Measurements from ENCODE around the gene HSBP1L1.

The HSBP1L1 gene

DNA sequence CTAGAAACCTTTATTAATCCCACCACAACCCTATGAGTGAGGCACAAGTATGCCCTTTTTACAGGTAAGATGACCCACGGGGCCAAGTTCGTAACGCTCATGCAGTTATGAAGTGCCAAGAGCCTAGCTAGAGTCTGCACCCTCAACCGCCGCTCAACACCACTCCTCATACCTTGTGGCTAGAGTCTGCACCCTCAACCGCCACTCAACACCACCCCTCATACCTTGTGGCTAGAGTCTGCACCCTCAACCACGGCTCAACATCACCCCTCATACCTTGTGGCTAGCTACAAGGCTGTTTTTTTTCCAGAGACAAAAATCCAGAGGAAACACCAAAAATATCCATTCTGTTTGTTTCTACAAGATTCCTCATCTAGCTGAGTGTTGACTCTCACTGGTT, 19.4 kb downstream of the HSBP1L1 start:
- Histone ChIP-seq H3K14ac (ENCODE audit: low read length) (no peak overlapping the region), H3K4me3 (ENCODE audit: low read length in 2 of 2) (no peak overlapping the region), H2BK120ac (ENCODE audit: low read depth, low read length) (no peak overlapping the region), H3K36me3 (replicated peaks in 1 of 2; ENCODE audit: control insufficient read depth in 2 of 2, insufficient read depth in 2 of 2, low read length in 2 of 2) (peaks cover 19 to 67% of the 10 kb centered on the region in 2 donors), H3K4me1 (ENCODE audit: control insufficient read depth in 2 of 2, insufficient read depth in 1 of 2, low read depth in 1 of 2, low read length in 2 of 2) (peaks cover 3 to 10% of the 10 kb centered on the region in 2 donors), H4K91ac (ENCODE audit: low read depth, low read length, poor library complexity) (no peak overlapping the region), H2BK12ac (ENCODE audit: low read length) (no peak overlapping the region), H3K27me3 (ENCODE audit: control insufficient read depth in 3 of 3, insufficient read depth in 3 of 3, low read depth in 1 of 3, low read length in 3 of 3) (no peaks in the 10 kb centered on the region), H2BK15ac (ENCODE audit: low read length) (no peak overlapping the region), H2AK5ac (ENCODE audit: low read depth, low read length) (no peak overlapping the region), H3K9me3 (replicated peaks in 1 of 2; ENCODE audit: control insufficient read depth in 2 of 2, insufficient read depth in 1 of 2, low read depth in 1 of 2, low read length in 2 of 2) (no peaks in the 10 kb centered on the region), H4K8ac (ENCODE audit: low read depth, low read length) (no peak overlapping the region), H2BK5ac (ENCODE audit: low read length) (no peak overlapping the region), H3K4me2 (ENCODE audit: insufficient read depth, low read length, poor library complexity, severe bottlenecking) (no peak overlapping the region), H3K79me1 (ENCODE audit: low read depth, low read length) (peaks cover 16% of the 10 kb centered on the region), H3K9ac (ENCODE audit: low read depth, low read length, poor library complexity) (no peak overlapping the region), H3K23ac (ENCODE audit: low read depth, low read length, poor library complexity) (no peak overlapping the region), H3K27ac (replicated peaks; ENCODE audit: low read length) (no peak overlapping the region), H3K18ac (ENCODE audit: low read length) (no peak overlapping the region), H3K4ac (ENCODE audit: low read length) (no peak overlapping the region), H2AFZ (ENCODE audit: low read length) (no peak overlapping the region)
- no CpG with 5 or more reads among the region's 7 CpGs for WGBS, 2 donors (ENCODE audit: extremely low coverage in 2 of 2, insufficient read length in 2 of 2, insufficient replicate concordance in 1 of 2)
- no peak for DNase-seq (ENCODE audit: low spot score)

DNA sequence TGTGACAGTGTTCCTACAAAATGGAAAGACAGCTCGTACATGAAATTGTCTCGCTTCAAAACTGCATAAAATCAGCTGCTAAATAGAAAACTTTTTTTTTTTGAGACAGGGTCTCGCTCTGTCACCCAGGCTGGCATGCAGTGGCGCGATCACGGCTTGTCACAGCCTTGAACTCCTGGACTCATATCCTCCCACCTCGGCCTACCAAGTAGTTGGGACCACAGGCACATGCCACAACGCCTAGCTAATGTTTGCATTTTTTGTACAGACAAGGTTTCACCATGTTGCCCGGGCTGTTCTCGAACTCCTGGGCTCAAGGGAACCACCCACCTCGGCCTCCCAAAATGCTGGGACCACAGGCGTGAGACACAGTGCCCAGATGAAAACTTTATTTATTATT, 20.7 kb downstream of the HSBP1L1 start:
- no peak overlapping the region for H2BK12ac ChIP-seq (ENCODE audit: low read length)
- peaks cover 14 to 54% of the 10 kb centered on the region in 2 donors for H3K36me3 ChIP-seq (replicated peaks in 1 of 2; ENCODE audit: control insufficient read depth in 2 of 2, insufficient read depth in 2 of 2, low read length in 2 of 2)
- H3K14ac ChIP-seq (ENCODE audit: low read length): no peak overlapping the region
- no peak overlapping the region for H3K4me2 ChIP-seq (ENCODE audit: insufficient read depth, low read length, poor library complexity, severe bottlenecking)
- H2BK15ac ChIP-seq (ENCODE audit: low read length): no peak overlapping the region
- H3K4me1 ChIP-seq (ENCODE audit: control insufficient read depth in 2 of 2, insufficient read depth in 1 of 2, low read depth in 1 of 2, low read length in 2 of 2): peaks cover 3 to 10% of the 10 kb centered on the region in 2 donors
- no peak overlapping the region for H2AFZ ChIP-seq (ENCODE audit: low read length)
- no peaks in the 10 kb centered on the region for H3K9me3 ChIP-seq (replicated peaks in 1 of 2; ENCODE audit: control insufficient read depth in 2 of 2, insufficient read depth in 1 of 2, low read depth in 1 of 2, low read length in 2 of 2)
- WGBS, 2 donors (ENCODE audit: extremely low coverage in 2 of 2, insufficient read length in 2 of 2, insufficient replicate concordance in 1 of 2): no CpG with 5 or more reads among the region's 12 CpGs
- DNase-seq (ENCODE audit: low spot score): no peak
- H2BK5ac ChIP-seq (ENCODE audit: low read length): no peak overlapping the region
- no peak overlapping the region for H3K27ac ChIP-seq (replicated peaks; ENCODE audit: low read length)
- H3K79me1 ChIP-seq (ENCODE audit: low read depth, low read length): peaks cover 9% of the 10 kb centered on the region
- H2BK120ac ChIP-seq (ENCODE audit: low read depth, low read length): no peak overlapping the region
- H4K91ac ChIP-seq (ENCODE audit: low read depth, low read length, poor library complexity): no peak overlapping the region
- H3K9ac ChIP-seq (ENCODE audit: low read depth, low read length, poor library complexity): no peak overlapping the region
- no peaks in the 10 kb centered on the region for H3K27me3 ChIP-seq (ENCODE audit: control insufficient read depth in 3 of 3, insufficient read depth in 3 of 3, low read depth in 1 of 3, low read length in 3 of 3)
- H3K4me3 ChIP-seq (ENCODE audit: low read length in 2 of 2): no peak overlapping the region
- no peak overlapping the region for H2AK5ac ChIP-seq (ENCODE audit: low read depth, low read length)
- H3K18ac ChIP-seq (ENCODE audit: low read length): no peak overlapping the region
- no peak overlapping the region for H3K4ac ChIP-seq (ENCODE audit: low read length)
- H3K23ac ChIP-seq (ENCODE audit: low read depth, low read length, poor library complexity): no peak overlapping the region
- peak overlapping the region; percentile 78 for H4K8ac ChIP-seq (ENCODE audit: low read depth, low read length)

DNA sequence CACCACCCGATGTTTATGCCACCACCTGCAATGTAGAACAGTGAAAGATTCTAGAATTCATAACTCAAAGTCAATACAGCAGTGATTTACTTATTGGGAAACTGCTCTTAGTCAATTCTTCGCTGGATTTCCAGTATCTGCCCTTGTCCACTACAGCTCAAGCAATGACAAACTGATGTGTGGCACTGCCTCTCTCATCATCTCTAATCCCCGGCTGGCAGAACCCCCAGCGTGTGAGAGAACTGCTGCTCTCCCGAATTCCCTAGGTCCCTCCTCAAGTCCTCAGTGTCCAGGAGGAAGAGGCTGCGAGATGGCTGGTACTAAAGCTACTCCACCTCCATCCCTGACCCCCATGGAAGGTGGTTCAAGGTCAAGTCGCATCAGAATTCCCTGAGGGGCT, 22.3 kb downstream of the HSBP1L1 start:
- no CpG with 5 or more reads among the region's 7 CpGs for WGBS, 2 donors (ENCODE audit: extremely low coverage in 2 of 2, insufficient read length in 2 of 2, insufficient replicate concordance in 1 of 2)
- no peak overlapping the region for H2BK12ac ChIP-seq (ENCODE audit: low read length)
- peaks cover 14 to 49% of the 10 kb centered on the region in 2 donors for H3K36me3 ChIP-seq (replicated peaks in 1 of 2; ENCODE audit: control insufficient read depth in 2 of 2, insufficient read depth in 2 of 2, low read length in 2 of 2)
- no peak overlapping the region for H3K9ac ChIP-seq (ENCODE audit: low read depth, low read length, poor library complexity)
- no peak overlapping the region for H3K4me2 ChIP-seq (ENCODE audit: insufficient read depth, low read length, poor library complexity, severe bottlenecking)
- H2BK120ac ChIP-seq (ENCODE audit: low read depth, low read length): no peak overlapping the region
- no peak overlapping the region for H3K27ac ChIP-seq (replicated peaks; ENCODE audit: low read length)
- no peak overlapping the region for H3K18ac ChIP-seq (ENCODE audit: low read length)
- no peak for DNase-seq (ENCODE audit: low spot score)
- H3K14ac ChIP-seq (ENCODE audit: low read length): no peak overlapping the region
- H3K4me3 ChIP-seq (ENCODE audit: low read length in 2 of 2): peak overlapping the region in 1 of 2 donors; percentile 98
- H3K9me3 ChIP-seq (replicated peaks in 1 of 2; ENCODE audit: control insufficient read depth in 2 of 2, insufficient read depth in 1 of 2, low read depth in 1 of 2, low read length in 2 of 2): no peaks in the 10 kb centered on the region
- H2AK5ac ChIP-seq (ENCODE audit: low read depth, low read length): no peak overlapping the region
- no peaks in the 10 kb centered on the region for H3K27me3 ChIP-seq (ENCODE audit: control insufficient read depth in 3 of 3, insufficient read depth in 3 of 3, low read depth in 1 of 3, low read length in 3 of 3)
- H3K23ac ChIP-seq (ENCODE audit: low read depth, low read length, poor library complexity): no peak overlapping the region
- no peak overlapping the region for H3K4ac ChIP-seq (ENCODE audit: low read length)
- H2AFZ ChIP-seq (ENCODE audit: low read length): no peak overlapping the region
- no peak overlapping the region for H4K8ac ChIP-seq (ENCODE audit: low read depth, low read length)
- H4K91ac ChIP-seq (ENCODE audit: low read depth, low read length, poor library complexity): no peak overlapping the region
- no peak overlapping the region for H2BK5ac ChIP-seq (ENCODE audit: low read length)
- peaks cover 8% of the 10 kb centered on the region for H3K79me1 ChIP-seq (ENCODE audit: low read depth, low read length)
- peaks cover 3 to 10% of the 10 kb centered on the region in 2 donors for H3K4me1 ChIP-seq (ENCODE audit: control insufficient read depth in 2 of 2, insufficient read depth in 1 of 2, low read depth in 1 of 2, low read length in 2 of 2)
- no peak overlapping the region for H2BK15ac ChIP-seq (ENCODE audit: low read length)

DNA sequence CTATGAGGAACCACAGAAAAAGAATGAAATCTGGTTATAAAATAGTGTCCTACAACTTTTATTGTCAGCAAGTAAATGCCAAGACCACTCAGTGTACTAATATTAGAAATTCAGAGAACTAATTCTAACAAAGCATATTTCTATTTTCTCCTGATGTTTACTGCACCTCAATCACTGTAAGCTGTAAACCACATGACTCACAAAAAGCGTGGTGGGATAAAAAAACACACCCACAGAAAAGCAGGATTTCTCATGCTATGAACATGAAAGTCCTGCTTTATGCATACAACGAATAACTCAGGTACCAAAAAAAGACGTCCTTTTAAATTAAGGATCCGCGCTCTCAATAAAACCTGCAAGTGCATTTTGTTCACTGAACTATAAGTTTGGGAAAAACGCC, 23.1 kb downstream of the HSBP1L1 start:
- DNase-seq (ENCODE audit: low spot score): no peak

More for the DNA sequence above, 23.1 kb downstream of the HSBP1L1 start:
- no peak overlapping the region for H2BK12ac ChIP-seq (ENCODE audit: low read length)
- no peak overlapping the region for H2AK5ac ChIP-seq (ENCODE audit: low read depth, low read length)
- no CpG with 5 or more reads among the region's 6 CpGs for WGBS, 2 donors (ENCODE audit: extremely low coverage in 2 of 2, insufficient read length in 2 of 2, insufficient replicate concordance in 1 of 2)
- H3K4ac ChIP-seq (ENCODE audit: low read length): no peak overlapping the region
- H3K79me1 ChIP-seq (ENCODE audit: low read depth, low read length): peaks cover 7% of the 10 kb centered on the region
- no peak overlapping the region for H3K27ac ChIP-seq (replicated peaks; ENCODE audit: low read length)
- no peak overlapping the region for H3K23ac ChIP-seq (ENCODE audit: low read depth, low read length, poor library complexity)
- H2BK120ac ChIP-seq (ENCODE audit: low read depth, low read length): no peak overlapping the region
- H3K14ac ChIP-seq (ENCODE audit: low read length): no peak overlapping the region
- H3K18ac ChIP-seq (ENCODE audit: low read length): no peak overlapping the region
- peaks cover 3 to 10% of the 10 kb centered on the region in 2 donors for H3K4me1 ChIP-seq (ENCODE audit: control insufficient read depth in 2 of 2, insufficient read depth in 1 of 2, low read depth in 1 of 2, low read length in 2 of 2)
- H3K27me3 ChIP-seq (ENCODE audit: control insufficient read depth in 3 of 3, insufficient read depth in 3 of 3, low read depth in 1 of 3, low read length in 3 of 3): no peaks in the 10 kb centered on the region
- H3K36me3 ChIP-seq (replicated peaks in 1 of 2; ENCODE audit: control insufficient read depth in 2 of 2, insufficient read depth in 2 of 2, low read length in 2 of 2): peaks cover 11 to 42% of the 10 kb centered on the region in 2 donors
- H4K91ac ChIP-seq (ENCODE audit: low read depth, low read length, poor library complexity): no peak overlapping the region
- H3K9me3 ChIP-seq (replicated peaks in 1 of 2; ENCODE audit: control insufficient read depth in 2 of 2, insufficient read depth in 1 of 2, low read depth in 1 of 2, low read length in 2 of 2): no peaks in the 10 kb centered on the region
- peak overlapping the region; percentile 98 for H3K4me3 ChIP-seq (ENCODE audit: low read length in 2 of 2)
- H2BK5ac ChIP-seq (ENCODE audit: low read length): no peak overlapping the region
- H3K4me2 ChIP-seq (ENCODE audit: insufficient read depth, low read length, poor library complexity, severe bottlenecking): peak overlapping the region; percentile 72
- peak overlapping the region; percentile 96 for H2AFZ ChIP-seq (ENCODE audit: low read length)
- no peak overlapping the region for H3K9ac ChIP-seq (ENCODE audit: low read depth, low read length, poor library complexity)
- no peak overlapping the region for H2BK15ac ChIP-seq (ENCODE audit: low read length)
- H4K8ac ChIP-seq (ENCODE audit: low read depth, low read length): no peak overlapping the region

Data from neuronal stem cell (in vitro differentiated cells).